HG03469 (cell line): ENCODE data around the gene SEMA5B.
A peak's percentile ranks its signal among the peaks of the same experiment; 100 is the strongest.

Experiments
- ATAC-seq: cut with Tn5 transposase; IDR thresholded peaks from one replicate; pipeline ENCODE4 v1.9.1; 2021; ENCODE audit warnings: mild to moderate bottlenecking, moderate library complexity, moderate number of reproducible peaks; ENCODE audit not compliant: unreplicated experiment

Gene SEMA5B

DNA sequence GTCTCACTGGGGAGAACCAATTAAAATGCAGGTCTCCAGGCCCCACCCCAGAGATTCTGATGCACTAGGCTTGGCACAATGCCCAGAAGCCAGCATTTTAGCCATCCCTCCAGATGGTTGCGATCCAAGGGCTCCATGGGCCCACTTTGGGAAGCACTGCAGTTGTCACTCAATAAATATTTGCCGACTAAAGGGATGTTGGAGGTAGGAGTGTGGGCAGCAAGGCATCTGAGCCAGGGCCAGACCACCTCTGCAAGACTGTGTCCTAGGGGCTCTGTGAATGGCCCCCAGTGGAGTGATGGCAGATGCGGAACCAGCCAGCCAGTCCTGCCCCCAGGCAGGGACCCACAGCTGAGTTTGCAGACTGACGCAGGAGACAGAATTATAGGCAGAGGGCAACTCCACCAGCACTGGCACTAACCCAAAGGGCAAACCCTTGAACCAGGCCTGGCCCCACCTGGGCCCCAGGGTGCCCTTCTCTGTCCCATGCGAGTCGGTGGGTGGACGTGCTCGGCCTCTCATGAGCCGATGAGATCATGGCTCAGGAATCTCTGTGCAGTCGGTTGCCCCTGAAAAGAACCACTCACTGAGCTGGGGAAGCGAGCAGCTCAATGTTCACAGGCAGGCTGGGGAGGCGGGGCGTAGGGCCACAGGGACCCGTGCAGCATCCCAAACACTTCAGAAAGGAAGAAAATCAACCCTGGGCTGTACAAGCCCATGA, 49.7 kb downstream of the SEMA5B start:
- no peak for ATAC-seq

DNA sequence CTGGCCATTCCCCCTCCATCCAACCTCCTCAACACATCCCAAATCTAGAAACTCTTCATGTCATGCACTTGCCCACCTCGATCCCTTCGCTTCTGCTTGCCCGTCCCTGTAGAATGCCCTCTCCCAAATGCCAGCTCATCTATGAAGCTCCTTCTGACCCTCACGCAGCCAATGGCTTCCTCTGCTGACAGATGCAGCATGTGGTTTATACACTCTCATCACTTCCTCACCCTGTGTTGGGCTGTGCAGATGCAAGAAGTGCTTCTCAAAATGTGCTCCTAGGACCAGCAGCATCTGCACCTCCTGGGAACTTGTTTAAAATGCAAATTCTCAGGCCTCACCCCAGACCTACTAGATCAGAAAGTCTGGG, 51.7 kb downstream of the SEMA5B start:
- ATAC-seq, result peak; percentile 50

DNA sequence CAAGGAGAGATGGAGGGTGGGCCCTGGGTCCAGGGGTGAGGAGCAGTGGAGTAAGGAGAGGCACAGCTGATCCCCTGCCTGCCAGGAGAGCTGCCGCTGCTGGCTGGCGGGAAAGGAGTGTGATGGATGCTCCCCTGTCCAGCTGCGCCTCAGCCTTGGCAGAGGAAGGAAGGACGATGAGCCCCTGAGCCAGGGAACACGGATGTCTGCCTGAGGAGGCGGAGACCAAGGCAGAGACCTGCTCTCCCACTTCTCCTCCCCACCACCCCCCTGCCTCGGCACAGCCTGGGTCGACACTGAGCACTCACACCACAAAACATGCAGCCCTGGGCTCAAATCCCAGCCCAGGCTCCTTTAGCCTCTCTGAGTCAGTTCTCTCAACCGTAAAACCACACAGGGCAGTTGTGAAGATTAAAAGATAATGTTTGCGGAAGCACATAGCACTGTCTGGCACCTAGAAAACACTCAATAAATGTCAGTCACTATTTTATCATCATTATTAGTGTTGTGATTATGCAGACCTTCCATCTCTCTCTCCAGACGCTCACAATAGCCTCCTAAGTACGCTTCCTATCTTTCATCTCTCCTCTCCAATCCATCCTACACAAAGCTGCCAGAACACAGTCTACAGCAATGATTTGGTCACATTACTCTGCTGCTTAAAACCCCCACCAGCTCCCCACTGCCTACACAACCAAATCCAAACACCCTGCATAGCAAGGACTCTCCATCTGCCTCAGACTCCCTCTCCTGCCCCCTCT, 52.2 kb downstream of the SEMA5B start:
- ATAC-seq, result no peak

DNA sequence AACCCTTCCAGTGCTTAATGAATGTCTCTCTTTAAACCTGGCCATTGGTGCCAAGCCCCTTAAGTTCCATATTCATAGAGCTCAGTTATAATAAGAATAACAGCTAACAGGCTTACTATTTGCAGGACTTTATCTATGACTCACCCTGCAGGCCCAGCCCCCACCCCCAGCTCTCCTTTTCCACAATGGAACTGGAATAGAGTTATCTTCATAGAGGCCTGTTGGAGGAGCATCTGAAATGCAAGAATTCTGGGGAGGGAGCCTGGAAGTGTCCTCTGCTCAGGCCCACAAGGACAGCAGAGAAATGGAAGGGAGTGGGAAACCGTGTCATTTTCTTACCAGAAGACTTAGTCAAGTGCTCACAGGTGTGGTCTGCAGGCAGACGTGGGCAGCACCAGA, 52.8 kb downstream of the SEMA5B start:
- no peak for ATAC-seq

DNA sequence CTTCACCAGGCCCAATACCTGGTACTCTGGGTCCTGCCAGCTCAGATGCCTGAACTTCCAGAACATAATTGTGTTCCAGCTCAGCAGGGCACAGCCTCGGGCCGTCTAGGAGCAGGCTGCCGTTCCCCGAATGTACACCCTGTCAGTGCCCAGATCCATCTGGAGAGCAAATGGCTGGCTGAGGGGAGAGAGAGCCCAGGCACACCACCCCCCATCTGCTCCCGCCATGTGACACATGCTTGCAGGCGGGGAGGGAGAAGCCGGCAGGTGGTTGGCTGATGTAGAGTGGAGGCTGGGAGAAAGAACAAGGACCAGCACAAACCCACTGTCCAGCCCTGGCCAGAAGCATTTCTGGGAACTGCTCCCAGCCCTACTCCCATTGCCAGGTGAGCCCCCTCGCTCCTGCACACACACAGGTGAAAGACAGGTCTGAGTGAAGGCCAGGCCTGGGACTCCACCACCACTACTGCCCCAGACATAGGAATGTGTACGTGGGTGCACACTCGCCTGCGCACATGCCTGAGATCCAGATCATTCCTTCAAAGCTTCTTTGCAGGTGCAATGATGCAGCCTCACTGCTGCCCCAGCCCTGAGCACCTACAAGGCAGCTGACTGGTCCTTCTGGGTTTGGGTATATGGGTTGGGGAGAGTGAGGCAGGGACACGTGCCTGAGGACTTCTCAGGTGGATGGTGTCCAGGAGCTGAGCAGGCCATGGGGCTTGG, 53.5 kb downstream of the SEMA5B start:
- no peak for ATAC-seq

DNA sequence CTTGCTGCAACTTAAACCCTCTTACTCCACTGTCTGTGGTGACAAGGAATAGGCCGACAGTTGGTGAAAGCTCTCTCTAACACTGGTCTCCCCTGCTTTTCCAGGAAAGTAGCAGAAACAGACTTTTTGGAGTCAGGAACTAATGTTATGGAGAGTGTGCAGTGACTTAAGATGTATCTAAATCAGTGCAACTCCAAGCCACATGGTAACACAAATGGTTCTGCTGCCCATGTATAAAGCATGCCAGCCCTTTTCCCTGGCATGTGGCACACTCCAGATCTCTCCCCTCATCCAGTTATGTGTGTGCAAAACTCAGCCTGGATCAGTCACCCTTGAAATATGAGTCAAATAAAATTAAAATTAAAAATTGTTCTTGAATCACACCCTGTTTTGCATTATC, 55.4 kb downstream of the SEMA5B start:
- ATAC-seq, result no peak

DNA sequence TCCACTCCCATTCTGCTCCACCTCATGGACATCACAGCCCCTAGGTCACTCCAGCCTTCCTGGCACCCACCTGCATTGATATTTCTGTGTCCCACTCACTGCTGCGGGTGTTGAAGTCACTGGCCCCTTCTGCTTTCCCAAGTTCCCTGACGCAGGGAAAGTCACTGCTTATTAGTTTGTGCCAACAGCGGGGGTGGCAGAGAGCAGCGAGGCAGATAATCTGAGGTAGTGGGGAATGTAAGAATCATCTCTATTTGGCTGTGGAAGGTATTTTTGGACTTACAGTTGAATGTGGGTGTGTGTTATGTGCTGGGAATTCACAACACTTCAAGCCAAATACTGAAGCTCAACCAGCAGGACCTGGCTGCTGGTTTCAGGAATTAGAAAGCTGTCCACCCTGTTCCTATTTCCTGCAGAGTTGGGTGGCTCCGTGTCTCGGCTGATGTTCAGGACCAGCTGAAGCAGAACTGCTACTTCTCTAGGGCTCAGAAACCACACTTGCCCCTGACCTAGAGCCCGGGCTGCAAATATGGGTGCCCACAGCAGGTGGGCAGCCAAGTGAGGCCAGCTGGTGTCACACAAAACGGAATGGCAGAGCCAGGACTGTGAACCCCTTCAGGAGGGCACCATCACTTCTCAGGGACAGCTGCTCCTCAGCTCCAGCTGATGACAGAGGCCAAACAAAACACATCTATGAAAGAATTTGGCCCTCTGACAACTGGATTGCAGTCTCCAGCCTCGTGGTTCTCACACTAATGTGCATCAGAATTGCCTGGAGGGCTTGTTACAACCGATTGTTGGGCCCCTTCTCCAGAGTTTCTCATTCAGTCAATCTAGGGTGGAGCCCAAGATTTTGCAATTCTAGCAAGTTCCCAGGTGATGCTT, 57.7 kb downstream of the SEMA5B start:
- no peak for ATAC-seq

DNA sequence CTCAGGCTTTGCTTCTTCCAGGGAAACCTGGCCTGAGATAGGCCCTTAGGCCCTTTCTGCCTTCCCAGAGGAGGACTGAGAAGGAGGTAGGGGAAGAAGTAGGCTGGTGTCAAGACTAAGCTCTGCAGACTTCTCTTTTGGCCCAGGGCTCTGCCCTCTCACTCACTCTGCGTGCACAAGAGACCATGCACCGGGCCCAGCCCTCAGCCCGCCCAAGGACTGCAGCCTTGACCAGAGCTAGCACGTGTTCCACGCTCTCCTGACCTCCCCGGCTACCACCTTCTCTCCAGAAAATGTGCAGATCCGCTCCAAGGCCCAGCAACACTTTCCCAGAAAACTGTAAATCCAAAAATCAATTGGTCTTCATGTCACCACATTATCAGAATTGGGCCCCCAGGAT, 59.8 kb downstream of the SEMA5B start:
- ATAC-seq, result no peak

DNA sequence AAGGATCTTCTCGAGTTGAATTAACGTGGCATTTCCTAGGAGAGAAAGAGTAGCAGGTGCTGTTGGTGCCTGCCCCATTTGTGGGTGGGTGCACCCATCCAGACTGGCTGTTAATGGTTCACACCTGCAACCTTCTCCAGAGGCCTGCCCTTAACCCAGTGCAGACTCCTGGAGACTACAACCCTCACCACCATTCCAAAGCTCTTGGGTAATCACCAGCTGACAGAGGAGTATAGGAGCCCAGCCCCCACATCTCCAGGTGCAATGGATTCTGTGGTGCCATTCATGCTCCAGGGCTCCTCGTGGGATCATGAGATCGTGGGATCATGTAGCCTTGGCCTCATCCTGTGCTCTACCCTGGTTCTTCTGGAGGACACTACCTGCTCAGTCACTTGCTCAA, 60.2 kb downstream of the SEMA5B start:
- ATAC-seq, result no peak

DNA sequence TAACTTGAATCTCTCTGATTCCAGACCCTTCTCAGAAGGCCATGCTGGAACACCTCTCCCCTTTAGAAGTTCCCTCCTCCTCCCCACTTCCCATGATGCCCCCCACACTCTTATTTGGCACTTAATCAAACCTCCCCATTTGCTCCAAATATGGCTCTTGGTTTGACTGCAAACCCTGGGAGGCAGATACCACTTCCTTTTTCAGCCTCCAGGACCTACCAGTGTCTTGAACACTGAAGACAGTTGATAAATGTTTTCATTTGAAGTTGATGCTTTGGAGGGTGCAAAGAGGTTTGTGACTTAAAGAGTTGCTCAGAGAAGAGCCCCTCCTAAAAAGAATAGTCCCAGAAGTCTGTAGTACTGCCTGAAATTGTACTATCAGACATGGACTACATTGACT, 61.5 kb downstream of the SEMA5B start:
- ATAC-seq, result no peak

DNA sequence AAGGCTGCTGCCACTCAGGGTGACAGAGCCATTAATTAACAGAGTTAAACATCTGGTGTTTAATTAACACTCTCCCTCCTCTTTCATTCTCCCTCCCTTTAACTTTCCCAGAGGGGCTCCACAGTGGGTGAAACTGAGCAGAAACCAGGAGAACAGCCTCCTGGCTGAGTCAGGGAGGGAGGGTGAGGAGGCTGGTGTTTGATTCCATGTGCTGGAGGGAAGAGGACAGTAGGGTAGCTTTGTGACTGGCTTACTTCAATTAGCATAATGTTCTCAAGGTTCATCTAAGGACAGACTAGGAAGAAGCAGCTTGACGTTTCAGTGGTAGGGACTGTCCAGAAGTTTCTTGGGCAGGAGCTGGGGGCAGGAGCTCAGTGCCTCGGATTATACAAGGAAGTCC, 62.8 kb downstream of the SEMA5B start:
- no peak for ATAC-seq

DNA sequence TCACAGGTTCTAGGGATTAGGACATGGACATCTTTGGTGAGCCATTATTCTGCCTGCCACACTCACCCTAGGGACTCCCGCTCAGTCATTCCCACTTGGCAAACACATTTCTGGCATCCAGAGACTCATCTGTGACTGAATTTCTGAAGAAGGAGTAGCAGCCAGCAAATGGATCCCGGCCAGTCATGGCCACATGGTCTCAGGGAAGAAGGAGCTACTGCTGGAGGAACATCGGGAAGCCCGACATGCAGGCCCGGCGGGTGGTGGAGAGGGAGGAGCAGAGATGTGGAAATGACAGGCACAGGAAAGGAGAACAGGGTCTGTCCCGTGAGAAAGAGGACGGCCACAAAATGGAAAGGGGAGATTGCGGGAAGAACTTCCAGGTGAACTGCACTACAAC, 65.4 kb downstream of the SEMA5B start:
- no peak for ATAC-seq

DNA sequence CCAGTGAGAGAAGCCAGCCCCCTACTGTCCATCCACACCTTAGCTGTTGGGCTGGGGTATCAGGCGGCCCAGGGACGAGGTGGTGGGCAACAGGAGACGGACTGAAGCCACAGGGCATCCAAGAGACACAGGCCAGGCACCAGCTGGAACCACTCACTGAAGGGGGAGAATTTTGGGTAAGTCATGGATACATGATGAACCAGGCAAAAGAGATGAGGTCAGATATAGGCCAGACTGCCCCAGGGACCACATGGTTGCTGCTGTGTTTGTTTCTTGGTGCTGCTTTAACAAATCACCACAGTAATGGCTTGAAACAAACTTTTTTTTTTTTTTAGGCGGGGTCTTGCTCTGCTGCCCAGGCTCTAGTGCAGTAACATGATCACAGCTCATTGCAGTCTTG, 66.4 kb downstream of the SEMA5B start:
- no peak for ATAC-seq

DNA sequence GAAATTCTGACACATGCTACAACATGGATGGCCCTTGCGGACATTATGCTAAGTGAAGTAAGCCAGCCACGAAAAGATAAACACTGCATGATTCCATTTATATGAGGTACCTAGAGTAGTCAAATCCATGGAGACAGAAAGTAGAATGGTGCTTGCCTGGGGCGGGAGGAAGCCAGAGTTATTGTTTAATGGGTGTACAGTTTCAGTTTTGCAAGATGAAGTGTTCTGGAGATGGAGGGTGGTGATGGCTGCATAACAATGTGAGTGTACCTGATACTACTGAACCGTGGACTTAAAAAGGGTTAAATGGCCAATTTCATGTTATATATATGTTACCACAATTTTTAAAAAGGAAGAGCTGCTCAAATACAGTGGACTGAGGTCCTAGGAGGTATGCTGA, 66.9 kb downstream of the SEMA5B start:
- no peak for ATAC-seq

DNA sequence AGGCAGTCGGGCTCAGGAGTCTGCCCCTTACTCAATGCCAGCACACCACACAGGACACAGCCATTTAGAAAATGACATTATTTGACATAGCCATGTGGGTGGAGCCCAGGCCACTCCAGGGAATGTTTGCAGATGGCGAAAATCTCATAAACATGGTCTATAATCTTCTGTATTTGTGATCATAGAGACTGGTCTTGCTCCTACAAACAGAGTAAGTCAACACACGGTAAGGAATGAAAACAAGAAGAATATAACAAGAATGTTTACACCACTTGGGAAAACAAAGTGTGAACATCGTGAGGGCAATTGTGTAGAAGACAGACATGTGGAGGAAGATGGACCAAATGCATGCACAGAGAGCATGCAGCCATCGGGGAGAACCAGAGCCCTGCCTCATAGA, 68.2 kb downstream of the SEMA5B start:
- ATAC-seq, result no peak

DNA sequence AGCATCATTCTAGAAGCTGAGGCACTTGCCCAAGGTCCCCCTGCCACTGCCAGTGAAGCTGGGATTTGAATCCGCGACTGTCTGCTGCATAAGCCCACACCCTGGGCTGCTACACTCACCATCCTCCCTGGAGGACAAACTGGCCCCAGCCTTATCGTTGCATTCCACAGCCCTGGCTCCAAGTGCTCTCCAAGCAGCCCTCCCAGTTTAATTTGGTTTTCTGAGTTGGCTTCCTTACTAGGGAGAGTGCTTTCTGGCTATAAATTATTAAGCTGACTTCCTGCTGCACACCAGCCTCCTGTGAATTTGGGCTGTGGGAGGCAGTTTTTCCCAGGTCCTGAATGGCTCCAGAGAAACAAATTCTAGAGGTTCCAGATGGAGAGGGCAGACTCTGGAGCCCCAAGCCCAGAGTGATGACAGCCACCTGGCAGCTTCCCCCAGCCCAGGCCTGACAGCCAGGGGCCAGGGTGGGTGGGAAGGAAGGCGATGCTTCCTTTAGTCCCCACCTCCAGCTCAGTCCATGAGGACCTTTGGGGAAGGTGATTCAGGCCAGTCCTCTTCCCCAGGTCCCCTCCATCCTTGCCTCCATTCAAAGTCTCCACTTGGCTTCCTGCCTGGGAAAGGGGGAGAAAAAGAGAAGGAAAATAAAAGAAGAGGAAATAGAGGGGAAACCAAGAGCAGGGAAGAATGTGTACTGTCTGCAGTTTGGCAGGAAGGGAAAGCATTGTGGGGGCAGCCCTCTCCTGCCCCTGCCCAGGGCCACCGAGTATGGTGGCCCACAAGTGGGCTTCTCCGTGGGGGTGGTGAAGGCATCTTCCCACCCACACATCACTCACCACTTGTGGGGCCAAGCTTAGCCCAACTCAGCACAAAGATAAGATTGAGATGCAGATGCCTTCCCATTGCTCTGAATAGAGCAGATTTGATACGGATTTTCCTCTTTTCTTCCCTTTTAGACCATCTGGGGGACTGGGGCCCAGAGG, 69.6 kb downstream of the SEMA5B start:
- no peak for ATAC-seq

DNA sequence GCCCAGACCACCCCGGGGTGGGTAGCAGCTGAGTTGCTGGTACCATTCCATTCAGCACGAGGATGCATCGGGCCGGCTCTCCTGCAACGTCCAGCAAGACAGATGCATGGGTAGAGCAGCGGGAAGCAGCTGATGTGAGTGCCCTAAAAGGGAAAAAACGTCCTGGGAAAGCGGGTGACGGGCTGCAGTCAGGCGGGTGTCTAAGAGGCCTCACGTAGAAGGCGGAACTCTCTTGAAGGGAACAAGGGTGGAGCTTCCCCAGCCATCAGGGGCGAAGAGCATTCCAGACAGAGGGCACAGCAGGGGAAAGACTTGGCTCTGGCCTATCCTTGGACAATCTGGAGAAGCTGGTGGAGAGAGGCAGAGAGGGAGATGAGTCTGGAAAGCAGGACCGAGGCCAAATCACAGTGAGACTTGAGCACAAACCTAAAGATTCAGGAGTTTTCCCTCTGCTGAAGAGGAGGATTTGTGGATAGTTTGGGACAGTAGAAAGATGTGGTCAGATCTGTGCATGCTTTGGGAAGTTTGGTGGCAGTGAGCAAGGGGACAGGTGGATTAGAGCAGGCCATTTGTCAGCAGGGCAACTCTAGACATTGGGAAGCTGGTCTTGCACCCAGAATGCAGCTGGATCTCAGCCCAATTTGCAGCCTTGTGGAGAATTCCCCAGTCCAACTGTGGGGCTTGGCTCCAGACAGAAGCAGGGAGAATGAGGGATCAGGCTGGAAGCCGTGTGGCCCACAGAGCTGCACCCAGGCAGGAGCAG, 70.7 kb downstream of the SEMA5B start:
- ATAC-seq, result no peak

DNA sequence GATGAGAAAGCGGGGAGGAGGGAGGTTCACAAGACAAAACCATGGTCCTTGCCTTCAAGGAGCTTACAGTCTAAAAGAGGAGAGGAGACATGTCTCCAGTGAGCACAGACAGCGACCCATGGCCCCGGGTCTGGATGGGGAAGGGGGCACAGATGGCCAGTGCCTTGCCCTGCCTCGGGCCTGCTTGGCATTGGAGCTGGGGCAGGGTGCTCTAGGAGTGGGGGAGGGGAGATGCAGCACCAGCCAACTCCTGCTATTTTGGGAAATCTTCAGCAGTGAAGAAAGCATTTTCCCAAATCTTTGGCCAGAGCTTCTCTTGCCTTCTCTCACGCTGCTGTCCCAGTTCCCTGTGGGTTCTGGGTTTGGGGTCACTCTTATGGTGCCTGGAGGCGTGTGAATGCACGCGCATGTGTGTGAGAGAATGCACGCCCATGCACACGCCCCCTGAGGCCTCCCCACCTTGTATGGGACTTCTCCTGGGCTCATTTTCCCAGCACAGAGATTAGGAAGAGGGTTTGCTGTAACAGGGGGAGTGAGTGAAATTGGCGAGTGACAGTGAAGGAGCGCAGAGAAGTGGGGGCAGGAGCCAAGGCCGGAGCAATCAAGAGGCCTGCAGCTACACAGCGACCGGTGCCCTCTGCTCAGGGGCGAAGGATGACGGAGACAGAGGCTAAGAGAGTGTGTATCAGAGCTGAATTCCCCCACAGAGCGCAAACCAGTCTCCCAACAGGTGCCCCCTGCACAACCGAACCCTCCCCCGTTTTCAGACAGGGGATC, 71.5 kb downstream of the SEMA5B start:
- no peak for ATAC-seq
